ENCODE results near the gene CUZD1. TPM values are rescaled to one million over a fixed set of nuclear protein-coding genes. Genes with fewer than 3 reads are reported as not detected.
A peak's percentile ranks its signal among the peaks of the same experiment; 100 is the strongest.
"Not testable (repeated sequence)": the region's sequence is repeated elsewhere in the genome, so short reads cannot be mapped to it uniquely, and the experiment has no call there.

Gene CUZD1
- 1 to 10 TPM; 1.7 to 2.2 (median 1.7) TPM for polyA plus RNA-seq (ENCODE audit: insufficient read length in 3 of 3)
- long read RNA-seq, donor 1 = 0 reads
- long read RNA-seq, donor 2 = 0 reads
- long read RNA-seq, donor 3 = 0 reads
- long read RNA-seq, donor 4 = 0 reads
- long read RNA-seq, donor 5 = 0 reads
- long read RNA-seq, donor 6 = 0 reads
- long read RNA-seq, donor 7 = 0 reads
- long read RNA-seq, donor 8 = 0 reads
- long read RNA-seq, donor 9 = 0 reads
- long read RNA-seq, donor 10 = 0 reads
- long read RNA-seq, donor 11 = 0 reads
- long read RNA-seq, donor 12 = 0 reads
- long read RNA-seq, donor 13 = 0 reads
- long read RNA-seq, donor 14 = 0 reads
- long read RNA-seq, donor 15 = 0 reads
- long read RNA-seq, donor 16 = 0 reads

DNA sequence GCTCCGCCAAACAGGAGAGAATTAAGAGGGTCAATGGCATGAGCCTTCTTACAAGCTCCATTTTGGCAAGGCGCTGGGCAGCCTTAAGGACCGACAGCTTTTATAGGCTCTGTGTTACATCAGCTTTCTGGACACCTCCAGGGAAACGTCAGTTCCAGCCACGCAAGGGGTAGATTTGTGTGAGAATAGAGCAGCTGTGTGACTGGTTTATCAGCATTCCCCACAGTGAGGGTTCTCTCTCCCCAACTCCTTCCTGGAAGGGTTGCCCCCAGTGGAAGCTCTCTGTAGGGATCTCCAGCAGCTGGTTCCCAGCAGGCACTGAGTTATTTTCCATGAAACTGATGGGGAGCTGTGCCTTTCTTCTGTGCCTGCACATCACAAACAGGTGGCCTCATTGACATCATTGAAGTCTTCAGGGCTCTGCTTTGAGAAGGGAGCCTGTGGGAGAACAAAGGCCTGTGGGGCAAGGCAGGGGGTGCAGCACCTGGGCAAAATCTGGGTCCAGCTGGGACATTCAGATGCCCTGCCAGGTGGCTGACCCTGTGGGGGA, at the start of gene CUZD1:
TSS of gene CUZD1 (minus strand) at position 75 of the 550 bp plus-strand sequence. CDS start at position 61, 14 bp downstream.
- DNase-seq = no peak

DNA sequence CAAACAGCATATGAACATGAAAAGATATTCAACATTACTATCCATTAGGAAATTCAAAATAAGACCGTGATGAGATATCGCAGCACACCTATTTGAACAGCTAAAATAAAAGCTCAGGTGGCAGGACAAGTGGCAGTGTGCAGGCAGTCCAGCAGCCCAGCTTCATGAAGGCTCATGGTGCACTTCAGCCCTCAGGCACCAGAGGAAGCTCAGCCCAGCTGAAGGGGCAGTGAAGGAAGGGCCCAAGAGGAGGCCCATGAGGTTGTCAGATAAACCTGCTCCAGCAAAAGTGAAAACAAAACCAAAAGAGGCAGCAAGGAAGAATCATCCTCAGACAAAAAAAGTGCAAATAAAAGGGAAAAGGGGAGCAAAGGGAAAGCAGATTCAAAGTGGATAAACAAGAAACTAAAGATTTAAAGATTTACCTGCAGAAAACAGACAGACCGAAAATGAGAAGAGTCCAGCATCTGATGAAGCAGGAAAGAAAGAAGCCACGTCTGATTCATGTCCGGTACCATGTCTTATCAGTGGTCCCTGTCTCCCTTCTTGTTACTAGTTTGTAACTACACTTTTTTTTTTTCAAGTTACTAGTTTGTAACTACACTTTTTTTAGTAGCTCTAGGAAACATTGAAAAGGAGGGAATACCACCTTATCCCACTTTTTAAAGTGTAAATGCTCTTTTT, 48.7 kb upstream of the CUZD1 start:
- DNase-seq = no peak

DNA sequence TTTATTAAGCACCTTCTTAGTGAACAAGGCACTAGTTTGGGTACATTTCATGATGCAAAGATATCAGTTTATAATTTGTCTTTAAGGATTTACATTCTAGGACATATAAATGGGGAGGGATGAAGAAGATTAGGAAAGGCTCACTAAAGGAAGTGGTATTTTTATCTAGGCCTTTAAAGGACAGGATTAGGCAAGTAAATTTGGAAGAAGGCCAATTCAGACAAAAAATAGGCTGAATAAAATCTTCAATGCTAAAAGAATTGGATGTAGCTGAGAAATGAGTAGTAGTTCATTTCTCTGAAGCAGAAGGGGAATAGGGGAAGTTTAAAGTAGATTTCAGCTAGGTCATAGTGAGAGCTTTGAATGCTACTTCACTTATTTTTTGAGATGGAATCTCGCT, 38.5 kb upstream of the CUZD1 start:
- DNase-seq = no peak

DNA sequence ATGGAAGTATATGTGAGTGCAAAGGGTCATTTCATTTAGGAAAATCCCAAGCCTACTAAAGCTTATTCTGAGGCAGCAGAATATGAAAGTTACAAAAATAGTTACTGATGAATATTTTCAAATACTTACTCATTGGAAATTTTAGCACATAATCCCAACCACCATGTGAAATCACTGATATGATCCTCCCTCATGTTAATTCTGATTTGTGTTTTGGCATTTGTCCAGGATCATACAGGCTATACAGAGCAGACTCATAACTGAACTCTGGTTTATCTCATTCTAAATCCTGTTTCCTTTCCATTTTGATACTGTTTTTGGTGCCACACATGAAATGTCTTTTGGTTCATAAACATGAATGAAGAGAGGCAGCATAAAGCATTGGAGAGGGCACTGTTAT, 37.1 kb upstream of the CUZD1 start:
- DNase-seq = no peak

GRCh38 chr10:122879339-122880273, 33.9 kb upstream of the CUZD1 start, which contains the start of gene FAM24B:
FAM24B (minus strand) TSS chr10:122879581; CDS start chr10:122850515, 29,066 bp downstream.
- peak; percentile 98 for DNase-seq

- DNase-seq = no peak
Measured at GRCh38 chr10:122878799-122879338, 33.2 kb upstream of the CUZD1 start.

DNA sequence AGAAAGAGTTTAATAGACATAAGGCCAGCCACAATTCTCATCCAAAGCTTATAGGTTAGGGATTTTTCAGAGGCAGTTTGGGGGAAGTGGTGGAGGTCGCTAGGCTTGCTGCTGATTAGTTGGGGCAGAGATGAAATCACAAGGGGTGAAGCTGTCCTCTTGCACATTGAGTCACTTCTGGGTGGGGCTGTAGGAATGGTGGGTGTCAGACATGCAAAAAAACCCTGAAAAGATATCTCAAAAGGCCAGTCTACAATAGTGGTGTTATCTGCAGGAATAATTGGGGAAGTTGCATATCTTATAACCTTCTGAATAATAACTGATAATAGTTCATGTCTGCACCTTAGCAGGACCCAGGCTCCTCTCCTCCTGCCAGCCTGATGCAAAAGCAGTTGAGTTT, 31.6 kb upstream of the CUZD1 start:
- no peak for DNase-seq

- no peak for DNase-seq
Measured at GRCh38 chr10:122876467-122876855, 30.8 kb upstream of the CUZD1 start.

GRCh38 chr10:122875843-122876466, 30.3 kb upstream of the CUZD1 start:
- DNase-seq = no peak

GRCh38 chr10:122871947-122872346, 26.3 kb upstream of the CUZD1 start:
- DNase-seq = not testable (repeated sequence)

GRCh38 chr10:122868768-122869167, 23.1 kb upstream of the CUZD1 start:
- DNase-seq = not testable (repeated sequence)

DNA sequence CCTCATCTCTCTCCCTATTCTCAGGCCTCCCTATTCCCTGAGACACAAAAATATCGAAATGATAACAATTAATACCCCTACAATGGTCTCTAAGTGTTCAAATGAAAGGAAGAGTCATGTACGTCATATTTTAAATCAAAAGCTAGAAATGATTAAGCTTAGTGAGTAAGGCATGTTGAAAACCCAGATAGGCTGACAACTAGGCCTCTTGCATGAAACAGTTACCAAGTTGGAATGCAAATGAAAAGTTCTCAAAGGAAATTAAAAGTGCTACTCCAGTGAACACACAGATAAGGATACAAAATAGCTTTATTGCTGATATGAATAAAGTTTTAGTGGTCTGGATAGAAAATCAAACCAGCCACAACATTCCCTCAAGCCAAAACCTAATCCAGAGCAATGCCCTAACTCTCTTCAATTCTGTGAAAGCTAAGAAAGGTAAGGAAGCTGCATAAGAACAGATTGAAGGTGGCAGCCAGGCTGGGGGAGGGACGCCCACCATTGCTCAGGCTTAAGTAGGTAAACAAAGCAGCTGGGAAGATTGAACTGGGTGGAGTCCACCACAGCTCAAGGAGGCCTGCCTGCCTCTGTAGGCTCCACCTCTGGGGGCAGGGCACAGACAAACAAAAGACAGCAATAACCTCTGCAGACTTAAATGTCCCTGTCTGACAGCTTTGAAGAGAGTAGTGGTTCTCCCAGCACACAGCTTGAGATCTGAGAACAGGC, 21.3 kb upstream of the CUZD1 start:
- not testable (repeated sequence) for DNase-seq

GRCh38 chr10:122864901-122865300, 19.2 kb upstream of the CUZD1 start:
- DNase-seq = no peak

DNA sequence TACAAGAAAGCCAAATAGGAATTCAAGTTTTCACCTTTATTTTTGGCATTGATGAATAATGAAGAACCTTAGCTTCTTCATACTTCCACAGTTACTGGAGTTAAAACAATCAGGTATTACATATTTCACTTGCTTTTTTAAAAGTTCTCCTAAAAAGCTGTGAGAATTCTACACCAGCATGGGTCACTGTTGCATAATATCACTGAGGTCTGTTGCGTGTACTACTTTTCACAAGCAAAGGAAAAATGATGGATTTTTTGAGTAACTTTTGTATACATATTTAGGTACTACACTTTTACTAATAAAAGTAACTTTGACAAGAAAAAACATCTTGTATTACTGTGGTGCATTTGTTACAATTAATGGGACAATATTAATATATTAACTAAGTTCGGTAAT, 18.5 kb upstream of the CUZD1 start:
- DNase-seq = no peak

DNA sequence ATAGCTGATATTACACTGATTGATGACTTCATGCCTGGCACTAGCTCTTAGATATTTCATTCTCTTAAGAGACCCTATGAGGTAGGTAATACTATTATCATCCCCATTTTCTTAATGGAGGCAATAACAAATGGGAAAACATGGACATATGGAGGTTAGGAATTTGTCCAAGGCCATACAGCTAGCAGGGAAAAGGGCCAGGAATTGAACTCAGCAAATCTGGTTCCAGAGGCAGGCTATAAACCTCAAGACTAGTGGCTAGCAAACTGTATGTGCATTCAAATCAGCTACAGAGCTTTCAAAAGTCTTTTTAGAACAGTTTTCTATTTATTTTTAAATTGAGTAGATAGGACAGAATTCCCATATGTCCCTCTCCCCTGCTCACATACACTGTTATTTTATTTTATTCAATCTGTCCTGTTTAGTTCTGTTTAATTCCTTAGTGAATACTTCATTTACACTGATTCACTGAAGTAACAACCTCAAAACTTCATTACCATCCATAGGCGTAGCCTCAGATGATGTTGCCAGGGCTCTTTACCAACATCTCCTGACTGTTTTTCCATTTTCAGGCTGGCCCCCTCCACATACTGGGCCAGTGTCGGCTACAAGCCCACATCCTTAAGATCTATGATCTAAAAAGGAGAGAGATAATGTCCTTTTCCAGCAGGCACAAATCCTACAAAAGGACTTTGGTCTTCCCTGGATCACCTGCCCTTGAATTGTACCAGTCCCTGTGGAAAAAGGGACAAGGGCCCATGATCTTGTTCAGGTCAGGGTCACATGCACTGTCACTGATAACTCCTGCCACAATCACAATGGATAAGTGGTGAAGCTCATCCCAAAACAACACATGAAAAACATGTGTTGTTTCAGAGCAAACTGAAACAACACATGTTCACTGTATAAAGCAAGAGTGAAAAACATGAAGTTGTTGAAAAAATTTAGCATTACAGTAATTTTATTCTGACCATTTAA, 17.8 kb upstream of the CUZD1 start:
- no peak for DNase-seq

DNA sequence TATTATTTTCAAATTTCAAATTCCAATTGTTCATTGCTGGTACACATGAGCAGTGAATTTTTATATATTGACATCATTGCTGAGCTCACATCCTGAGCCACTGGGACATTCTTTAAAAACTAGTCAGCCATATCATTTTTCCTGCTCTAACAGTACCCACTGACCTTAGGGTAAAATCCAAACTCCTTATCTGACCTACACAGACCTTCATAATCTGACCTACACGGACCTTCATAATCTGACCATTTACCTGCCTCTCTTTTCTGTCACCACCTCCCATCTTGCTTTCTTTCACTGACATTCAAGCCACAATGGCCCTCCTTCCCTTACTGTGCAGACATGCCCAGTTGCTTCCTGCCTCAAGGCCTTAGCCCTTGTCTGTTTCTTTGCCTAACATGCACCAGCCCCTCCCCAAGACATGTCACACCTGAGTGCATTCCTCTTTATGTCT, 16.1 kb upstream of the CUZD1 start:
- DNase-seq = no peak

DNA sequence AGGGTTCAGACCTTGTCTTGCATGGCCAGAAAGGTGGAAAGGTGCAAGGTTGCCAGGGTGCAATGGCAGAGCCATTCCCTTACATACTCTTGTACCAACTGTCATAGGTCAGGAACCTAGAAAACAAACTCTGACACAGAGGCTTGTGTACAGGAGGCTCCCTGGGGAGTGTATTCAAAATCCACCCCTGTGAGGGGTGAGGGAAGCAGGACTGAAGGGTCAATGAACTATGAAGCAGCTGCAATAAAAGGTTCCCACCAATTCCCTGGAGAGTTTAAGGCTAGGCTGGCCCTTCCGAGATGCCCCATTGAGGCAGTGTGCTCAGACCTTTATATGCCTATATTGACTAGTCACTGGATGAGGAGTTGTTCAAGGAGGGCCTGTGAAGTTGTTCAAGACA, 13.9 kb upstream of the CUZD1 start:
- DNase-seq = no peak

GRCh38 chr10:122858042-122858441, 12.4 kb upstream of the CUZD1 start:
- DNase-seq = not testable (repeated sequence)

DNA sequence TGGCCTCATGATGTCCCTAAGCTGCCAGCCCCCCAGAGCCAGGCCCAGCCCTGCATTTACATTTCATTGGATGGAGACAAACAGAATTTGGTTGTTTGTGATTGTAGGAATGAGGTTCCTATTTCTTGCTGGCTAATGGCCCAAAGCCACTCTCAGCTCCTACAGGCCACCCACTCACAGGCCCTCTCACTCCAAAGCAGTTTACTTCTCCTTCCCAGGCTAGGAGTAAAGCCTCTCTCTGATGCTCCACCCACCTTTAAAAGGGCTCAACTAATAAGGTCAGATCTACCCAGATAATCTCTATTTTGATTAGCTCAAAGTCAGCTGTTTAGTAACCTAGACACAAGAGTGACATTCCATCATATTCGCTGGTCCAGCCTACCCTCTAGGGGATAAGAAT, 11.2 kb upstream of the CUZD1 start:
- DNase-seq = no peak
